T-helper 2 cell treated with Interferon-gamma antibody and Interleukin-4, amounts not matched to agents 5 μg/mL and 100 μg/mL, for 36 hours (primary cell): Measurements from ENCODE around the gene KRT3.
A peak's percentile ranks its signal among the peaks of the same experiment; 100 is the strongest.

Source experiments
- DNase-seq: peaks from one replicate; pipeline ENCODE4 v3.0.0; 2021; ENCODE audit warnings: low spot score
- H3K27ac Mint-ChIP-seq: one replicate; pipeline ENCODE4 v1.8.0; 2021; ENCODE audit warnings: mild to moderate bottlenecking, mixed read lengths
- H3K27me3 Mint-ChIP-seq: one replicate; pipeline ENCODE4 v1.8.0; 2021; ENCODE audit warnings: low read depth, mixed read lengths
- H3K36me3 Mint-ChIP-seq: one replicate; pipeline ENCODE4 v1.8.0; 2021; ENCODE audit warnings: low read depth, mixed read lengths
- H3K4me1 Mint-ChIP-seq: one replicate; pipeline ENCODE4 v1.8.0; 2021; ENCODE audit warnings: low read depth, mixed read lengths
- H3K4me3 Mint-ChIP-seq: one replicate; pipeline ENCODE4 v1.8.0; 2022; ENCODE audit warnings: mild to moderate bottlenecking, moderate library complexity, mixed read lengths
- H3K9me3 Mint-ChIP-seq: one replicate; pipeline ENCODE4 v1.8.0; 2021; ENCODE audit warnings: mixed read lengths

Gene KRT3

GRCh38 chr12:52795694-52796428 lies at the start of gene KRT3:
Gene KRT3, minus strand, starts transcription at chr12:52796117. Its CDS starts 75 bp downstream, at chr12:52796042.
- H3K27me3 Mint-ChIP-seq, result peaks cover 10% of the 10 kb centered on the region
- H3K4me3 Mint-ChIP-seq, result no peak within 1 kb of the TSS

GRCh38 chr12:52844386-52844785 lies 48.5 kb upstream of the KRT3 start:
- no peak for DNase-seq
- Mint-ChIP-seq H3K9me3 (no peaks in the 10 kb centered on the region), H3K27ac (no peak overlapping the region), H3K4me3 (no peak overlapping the region), H3K4me1 (no peaks in the 10 kb centered on the region), H3K36me3 (no peaks in the 10 kb centered on the region), H3K27me3 (no peaks in the 10 kb centered on the region)

More at GRCh38 chr12:52795694-52796428, at the start of gene KRT3:
- no peak for DNase-seq
- no peaks in the 10 kb centered on the region for H3K9me3 Mint-ChIP-seq
- no peaks in the 10 kb centered on the region for H3K36me3 Mint-ChIP-seq
- H3K27ac Mint-ChIP-seq, result no peak within 1 kb of the TSS
- peaks cover 18% of the 10 kb centered on the region for H3K4me1 Mint-ChIP-seq

- no peak for DNase-seq
- Mint-ChIP-seq H3K27me3 (peaks cover 3% of the 10 kb centered on the region), H3K27ac (no peak overlapping the region), H3K36me3 (no peaks in the 10 kb centered on the region), H3K9me3 (no peaks in the 10 kb centered on the region), H3K4me3 (no peak overlapping the region), H3K4me1 (peaks cover 15% of the 10 kb centered on the region)
Measured at GRCh38 chr12:52839436-52840105, 43.7 kb upstream of the KRT3 start.

- H3K27ac Mint-ChIP-seq, result no peak overlapping the region
- H3K9me3 Mint-ChIP-seq, result no peaks in the 10 kb centered on the region
- H3K36me3 Mint-ChIP-seq, result no peaks in the 10 kb centered on the region
- H3K4me1 Mint-ChIP-seq, result peaks cover 15% of the 10 kb centered on the region
- DNase-seq, result no peak
- no peak overlapping the region for H3K4me3 Mint-ChIP-seq
- H3K27me3 Mint-ChIP-seq, result peaks cover 3% of the 10 kb centered on the region
Measured at GRCh38 chr12:52838609-52839435, 42.9 kb upstream of the KRT3 start.

GRCh38 chr12:52837781-52838608 lies 42.1 kb upstream of the KRT3 start:
- H3K4me1 Mint-ChIP-seq, result peaks cover 15% of the 10 kb centered on the region
- no peak for DNase-seq

GRCh38 chr12:52837413-52837741 lies 41.5 kb upstream of the KRT3 start:
- H3K4me1 Mint-ChIP-seq, result peaks cover 15% of the 10 kb centered on the region
- H3K27me3 Mint-ChIP-seq, result peaks cover 3% of the 10 kb centered on the region
- H3K4me3 Mint-ChIP-seq, result no peak overlapping the region

More at GRCh38 chr12:52837781-52838608, 42.1 kb upstream of the KRT3 start:
- peaks cover 3% of the 10 kb centered on the region for H3K27me3 Mint-ChIP-seq
- H3K36me3 Mint-ChIP-seq, result no peaks in the 10 kb centered on the region
- no peak overlapping the region for H3K27ac Mint-ChIP-seq
- no peak overlapping the region for H3K4me3 Mint-ChIP-seq
- no peaks in the 10 kb centered on the region for H3K9me3 Mint-ChIP-seq

GRCh38 chr12:52836491-52837412 lies 40.8 kb upstream of the KRT3 start:
- H3K36me3 Mint-ChIP-seq, result no peaks in the 10 kb centered on the region
- peak overlapping the region; percentile 8 for H3K4me3 Mint-ChIP-seq
- H3K27me3 Mint-ChIP-seq, result peaks cover 3% of the 10 kb centered on the region
- H3K9me3 Mint-ChIP-seq, result no peaks in the 10 kb centered on the region
- no peak for DNase-seq
- peaks cover 15% of the 10 kb centered on the region for H3K4me1 Mint-ChIP-seq
- peak overlapping the region; percentile 28 for H3K27ac Mint-ChIP-seq

More at GRCh38 chr12:52837413-52837741, 41.5 kb upstream of the KRT3 start:
- DNase-seq, result peak; percentile 16
- H3K36me3 Mint-ChIP-seq, result no peaks in the 10 kb centered on the region
- H3K9me3 Mint-ChIP-seq, result no peaks in the 10 kb centered on the region
- no peak overlapping the region for H3K27ac Mint-ChIP-seq

- peak overlapping the region; percentile 8 for H3K4me3 Mint-ChIP-seq
- DNase-seq, result peak; percentile 78
- H3K36me3 Mint-ChIP-seq, result no peaks in the 10 kb centered on the region
Measured at GRCh38 chr12:52836042-52836466, 40.1 kb upstream of the KRT3 start.

GRCh38 chr12:52835271-52836041 lies 39.5 kb upstream of the KRT3 start:
- no peaks in the 10 kb centered on the region for H3K36me3 Mint-ChIP-seq
- no peak overlapping the region for H3K4me3 Mint-ChIP-seq
- no peaks in the 10 kb centered on the region for H3K9me3 Mint-ChIP-seq
- no peak overlapping the region for H3K27ac Mint-ChIP-seq
- DNase-seq, result no peak
- H3K27me3 Mint-ChIP-seq, result peaks cover 3% of the 10 kb centered on the region
- peaks cover 15% of the 10 kb centered on the region for H3K4me1 Mint-ChIP-seq

More at GRCh38 chr12:52836042-52836466, 40.1 kb upstream of the KRT3 start:
- no peaks in the 10 kb centered on the region for H3K9me3 Mint-ChIP-seq
- peak overlapping the region; percentile 28 for H3K27ac Mint-ChIP-seq
- H3K4me1 Mint-ChIP-seq, result peaks cover 15% of the 10 kb centered on the region
- peaks cover 3% of the 10 kb centered on the region for H3K27me3 Mint-ChIP-seq

- no peak overlapping the region for H3K4me3 Mint-ChIP-seq
- DNase-seq, result no peak
- peaks cover 15% of the 10 kb centered on the region for H3K4me1 Mint-ChIP-seq
- H3K27ac Mint-ChIP-seq, result no peak overlapping the region
- no peaks in the 10 kb centered on the region for H3K9me3 Mint-ChIP-seq
- H3K36me3 Mint-ChIP-seq, result no peaks in the 10 kb centered on the region
- peaks cover 5% of the 10 kb centered on the region for H3K27me3 Mint-ChIP-seq
Measured at GRCh38 chr12:52834727-52835001, 38.7 kb upstream of the KRT3 start.

- Mint-ChIP-seq H3K27ac (no peak within 1 kb of the TSS), H3K36me3 (no peaks in the 10 kb centered on the region), H3K27me3 (peaks cover 3% of the 10 kb centered on the region), H3K4me3 (no peak within 1 kb of the TSS), H3K4me1 (peaks cover 15% of the 10 kb centered on the region), H3K9me3 (no peaks in the 10 kb centered on the region)
- no peak for DNase-seq
Measured at GRCh38 chr12:52833922-52834726, 38.2 kb upstream of the KRT3 start, which contains the start of gene KRT79. Gene KRT79, minus strand, starts transcription at chr12:52834311. Its CDS starts 51 bp downstream, at chr12:52834260.
